ENCODE data around the gene TCTN3.

GRCh38 chr10:95657250-95657649 lies 36.5 kb downstream of the TCTN3 start:
- TF ChIP-seq ARNTL (CRISPR knock-in tag; IDR thresholded peaks at IDR 0.05; ENCODE audit: borderline replicate concordance, low read depth) (no peak), ZNF8 (CRISPR knock-in tag; IDR thresholded peaks at IDR 0.05) (no peak), PATZ1 (CRISPR knock-in tag; IDR thresholded peaks at IDR 0.05; ENCODE audit: borderline replicate concordance) (no peak), RARB (CRISPR knock-in tag; IDR thresholded peaks at IDR 0.05) (no peak), GLIS3 (CRISPR knock-in tag; IDR thresholded peaks at IDR 0.05) (no peak), TOX (CRISPR knock-in tag; IDR thresholded peaks at IDR 0.05; ENCODE audit: borderline replicate concordance) (no peak), ZFP30 (CRISPR knock-in tag; IDR thresholded peaks at IDR 0.05) (no peak), ESRRG (CRISPR knock-in tag; IDR thresholded peaks at IDR 0.05) (no peak), TSHZ2 (CRISPR knock-in tag; IDR thresholded peaks at IDR 0.05) (no peak), CSRNP3 (CRISPR knock-in tag; IDR thresholded peaks at IDR 0.05) (no peak), PPARA (CRISPR knock-in tag; IDR thresholded peaks at IDR 0.05; ENCODE audit: borderline replicate concordance) (no peak), CREB5 (CRISPR knock-in tag; IDR thresholded peaks at IDR 0.05; ENCODE audit: low read depth) (no peak)

All from SK-N-SH treated with all-trans-retinoic acid at 6 μM for 48 hours (cell line).